NCI-H1105 (cell line): ENCODE data around the gene AOPEP.
"Not testable (repeated sequence)": the region's sequence is repeated elsewhere in the genome, so short reads cannot be mapped to it uniquely, and the experiment has no call there.

Experiments
- DNase-seq: peaks from one replicate; lab custom pipeline; 2025; lab: John Stamatoyannopoulos, UW

AOPEP gene

GRCh38 chr9:94934816-94935328, 208.4 kb downstream of the AOPEP start:
- no peak for DNase-seq

- DNase-seq, result no peak
Observed at GRCh38 chr9:94935396-94935795, 208.9 kb downstream of the AOPEP start.

DNA sequence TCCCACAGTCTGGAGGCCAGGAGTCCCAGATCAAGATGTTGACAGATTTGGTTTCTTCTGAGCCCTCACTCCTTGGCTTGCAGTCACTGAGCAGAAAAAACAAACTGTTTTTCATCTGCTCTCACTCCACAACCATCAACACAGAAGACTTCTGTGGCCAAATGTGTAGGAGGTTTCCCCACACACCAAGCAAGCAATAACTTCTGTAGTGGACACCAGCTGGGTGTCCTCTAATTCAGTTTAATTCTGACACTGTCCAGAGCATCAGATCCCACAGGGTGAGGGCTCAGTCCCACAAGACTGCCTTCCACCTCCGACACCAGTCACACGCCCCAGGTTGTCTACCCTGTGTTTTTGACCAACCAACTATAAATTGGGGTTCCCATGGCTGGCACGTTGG, 209.9 kb downstream of the AOPEP start:
- DNase-seq, result no peak

DNA sequence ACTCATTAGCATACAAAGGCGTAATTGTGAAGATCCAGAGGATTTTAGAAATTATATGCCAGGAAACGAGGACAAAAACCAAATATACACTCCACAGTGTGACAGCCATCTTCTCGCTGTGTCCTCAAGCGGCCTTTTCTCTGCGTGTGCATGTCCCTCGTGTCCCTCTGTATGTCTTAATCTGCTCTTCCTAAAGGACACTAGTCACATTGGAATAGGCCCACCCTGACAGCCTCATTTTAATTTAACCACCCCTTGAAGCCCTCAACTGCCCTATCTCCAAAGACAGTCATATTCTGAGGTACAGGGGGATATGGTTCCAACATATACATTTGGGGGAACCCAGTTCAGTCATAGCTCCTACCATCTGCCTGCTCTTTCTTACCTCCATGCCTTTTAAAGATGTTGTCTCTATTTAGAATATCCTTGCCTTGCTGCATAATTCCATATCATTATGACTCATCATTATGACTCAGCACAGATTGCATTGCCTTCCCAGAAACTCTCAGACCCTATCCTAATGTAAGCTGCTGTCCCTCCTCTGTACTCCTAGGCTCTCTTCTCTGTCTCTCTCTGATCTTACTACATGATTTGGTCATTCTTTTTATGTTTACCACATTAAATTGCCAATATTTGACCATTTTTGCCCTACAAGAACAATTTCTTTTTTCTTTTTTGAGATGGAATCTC, 210.9 kb downstream of the AOPEP start:
- no peak for DNase-seq

DNA sequence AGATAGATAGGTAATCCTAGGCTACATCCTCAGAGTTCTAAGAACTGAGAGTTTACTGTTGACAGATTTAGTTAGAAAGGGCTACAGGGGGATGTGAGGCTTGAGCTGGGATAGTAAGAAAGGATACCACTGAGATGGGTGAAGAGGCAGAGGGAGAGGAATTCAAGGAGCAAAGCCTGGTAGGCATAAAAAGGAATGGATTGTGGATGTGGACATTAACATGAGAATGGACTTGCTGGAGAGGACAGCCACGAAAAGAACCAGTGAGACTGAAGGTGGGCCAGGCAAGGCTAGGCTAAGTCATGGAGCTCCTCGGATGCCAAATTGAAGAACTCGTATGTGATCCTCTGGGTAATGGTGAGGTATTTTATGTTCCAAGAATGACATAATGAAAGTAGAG, 211.9 kb downstream of the AOPEP start:
- DNase-seq, result no peak

DNA sequence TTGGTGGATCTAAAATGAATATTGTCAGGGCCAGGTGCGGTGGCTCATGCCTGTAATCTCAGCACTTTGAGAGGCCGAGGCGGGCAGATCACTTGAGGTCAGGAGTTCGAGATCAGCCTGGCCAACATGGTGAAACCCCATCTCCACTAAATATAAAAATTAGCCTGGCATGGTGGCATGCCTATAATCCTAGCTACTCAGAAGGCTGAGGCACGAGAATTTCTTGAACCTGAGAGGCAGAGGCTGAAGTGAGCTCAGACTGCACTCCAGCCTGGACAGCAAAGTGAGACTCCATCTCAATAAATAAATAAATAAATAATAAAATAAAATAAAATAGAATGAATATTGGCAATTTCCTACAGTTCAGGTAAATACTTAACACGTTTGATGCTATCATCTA, 213.8 kb downstream of the AOPEP start:
- DNase-seq, result not testable (repeated sequence)

- no peak for DNase-seq
Observed at GRCh38 chr9:94941211-94941875, 214.8 kb downstream of the AOPEP start.

- DNase-seq, result no peak
Observed at GRCh38 chr9:94944626-94945025, 218.1 kb downstream of the AOPEP start.

DNA sequence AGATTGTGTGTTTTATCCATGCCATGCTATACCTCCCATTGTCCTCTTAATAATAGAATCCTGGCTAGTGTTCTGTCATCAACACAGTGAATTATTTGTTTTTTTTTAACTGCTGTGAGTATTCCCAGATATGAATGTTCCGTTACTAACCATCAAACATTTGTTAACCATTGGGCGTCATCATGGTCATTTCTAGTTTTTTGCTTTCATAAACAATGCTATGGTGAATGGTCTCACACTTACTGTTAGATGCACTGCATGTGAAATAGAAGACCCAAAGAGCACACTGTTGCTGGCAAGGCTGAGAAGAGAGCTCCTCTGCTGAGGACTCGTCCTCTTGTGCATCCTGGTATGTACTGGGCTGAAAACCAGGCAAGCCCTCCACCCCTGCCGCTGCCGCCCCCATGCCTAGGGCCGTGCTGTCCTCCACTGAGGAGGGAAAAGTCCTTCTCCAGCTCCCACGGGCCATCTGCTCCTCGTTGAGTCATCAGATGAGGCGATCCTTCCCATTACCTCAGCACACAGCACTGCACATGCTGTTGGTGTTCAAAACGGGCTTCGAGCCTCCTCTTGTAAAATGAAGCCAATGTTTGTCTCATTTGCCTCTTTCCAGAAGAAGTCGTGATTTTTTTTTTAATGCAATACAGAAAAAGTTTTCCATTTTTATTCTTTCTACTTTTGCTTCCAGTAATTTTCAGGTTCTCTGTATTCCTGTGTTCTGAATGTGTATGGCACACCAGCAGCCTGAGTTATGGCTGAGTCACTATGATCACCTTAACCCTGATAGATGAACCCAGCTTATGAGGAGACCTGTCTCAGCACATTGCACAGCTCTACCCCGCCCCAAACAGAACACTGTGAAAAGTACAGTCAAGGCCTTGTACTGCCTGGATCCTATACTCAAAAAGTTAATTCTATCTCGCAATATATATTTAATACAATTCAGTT, 219.0 kb downstream of the AOPEP start:
- no peak for DNase-seq

DNA sequence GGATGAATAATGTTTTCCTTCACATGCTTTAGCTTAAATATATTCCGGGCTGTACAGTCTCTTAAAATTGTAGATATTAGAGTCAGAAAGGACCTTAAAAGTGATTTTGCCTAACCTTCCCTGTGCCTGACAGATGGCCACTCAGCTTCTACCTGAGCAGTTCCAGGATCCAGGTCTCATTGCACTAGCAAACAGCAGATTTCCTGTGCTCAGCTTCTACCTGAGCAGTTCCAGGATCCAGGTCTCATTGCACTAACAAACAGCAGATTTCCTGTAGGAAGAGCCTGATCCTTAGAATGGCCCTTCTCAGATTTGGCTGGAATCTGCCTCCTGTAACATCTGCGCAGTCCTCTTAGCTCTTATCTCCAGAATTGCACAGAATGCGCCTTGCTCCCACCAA, 219.8 kb downstream of the AOPEP start:
- DNase-seq, result no peak

- no peak for DNase-seq
Observed at GRCh38 chr9:94948567-94949235, 222.2 kb downstream of the AOPEP start.

DNA sequence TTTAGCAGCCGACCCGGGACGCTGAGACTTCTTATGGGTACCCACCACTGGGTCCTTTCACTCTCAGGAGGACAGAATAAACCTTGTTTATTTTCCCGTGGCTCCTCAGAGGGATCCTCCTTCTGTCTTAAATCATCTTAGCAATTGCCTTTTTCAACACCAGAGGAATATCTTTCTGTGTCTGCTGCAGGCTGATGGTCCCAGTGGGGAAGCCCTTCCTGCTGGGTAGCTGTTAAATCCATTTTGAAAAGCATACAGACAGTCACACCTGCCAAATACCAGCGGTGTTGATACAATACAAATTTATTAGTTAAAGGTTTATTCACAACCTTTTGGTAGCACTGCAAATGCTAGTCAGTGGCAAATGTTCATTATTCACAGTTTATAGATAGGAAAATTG, 222.9 kb downstream of the AOPEP start:
- no peak for DNase-seq

GRCh38 chr9:94950040-94950578, 223.6 kb downstream of the AOPEP start:
- DNase-seq, result no peak

DNA sequence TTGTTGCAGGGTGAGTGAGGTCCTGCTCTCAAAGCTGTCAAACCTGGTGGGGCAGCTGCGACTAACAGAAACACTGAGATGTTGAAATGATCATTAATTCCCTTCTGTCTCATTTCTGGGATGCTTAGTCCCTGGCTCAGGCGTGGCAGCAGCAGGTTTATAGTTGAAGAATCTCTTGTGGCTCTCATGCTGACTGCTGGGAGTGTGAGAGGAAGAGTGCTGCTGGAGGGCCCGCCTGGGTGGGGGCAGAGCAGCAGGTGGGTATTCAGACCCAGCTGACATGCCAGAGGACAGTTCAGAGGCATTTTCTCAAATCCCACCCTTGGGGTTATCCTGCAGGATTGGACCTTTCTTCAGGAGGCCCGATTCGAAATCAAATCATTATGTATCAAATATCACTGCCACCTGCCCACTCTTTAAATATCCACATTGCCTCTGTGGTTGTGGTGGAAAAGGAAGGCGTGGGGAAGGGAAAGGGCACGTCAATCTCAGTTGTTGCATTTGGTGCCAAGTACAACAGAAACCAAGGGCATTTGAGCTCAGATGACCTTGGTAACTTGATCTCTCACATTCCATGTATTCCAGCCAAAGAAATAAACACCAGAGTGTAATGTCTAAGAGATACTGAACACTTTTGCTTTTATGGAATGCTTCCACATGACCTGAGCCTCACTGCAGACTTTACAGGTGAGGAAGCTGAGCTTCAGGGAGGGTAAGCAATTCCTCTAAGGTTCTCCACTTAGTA, 224.3 kb downstream of the AOPEP start:
- no peak for DNase-seq

DNA sequence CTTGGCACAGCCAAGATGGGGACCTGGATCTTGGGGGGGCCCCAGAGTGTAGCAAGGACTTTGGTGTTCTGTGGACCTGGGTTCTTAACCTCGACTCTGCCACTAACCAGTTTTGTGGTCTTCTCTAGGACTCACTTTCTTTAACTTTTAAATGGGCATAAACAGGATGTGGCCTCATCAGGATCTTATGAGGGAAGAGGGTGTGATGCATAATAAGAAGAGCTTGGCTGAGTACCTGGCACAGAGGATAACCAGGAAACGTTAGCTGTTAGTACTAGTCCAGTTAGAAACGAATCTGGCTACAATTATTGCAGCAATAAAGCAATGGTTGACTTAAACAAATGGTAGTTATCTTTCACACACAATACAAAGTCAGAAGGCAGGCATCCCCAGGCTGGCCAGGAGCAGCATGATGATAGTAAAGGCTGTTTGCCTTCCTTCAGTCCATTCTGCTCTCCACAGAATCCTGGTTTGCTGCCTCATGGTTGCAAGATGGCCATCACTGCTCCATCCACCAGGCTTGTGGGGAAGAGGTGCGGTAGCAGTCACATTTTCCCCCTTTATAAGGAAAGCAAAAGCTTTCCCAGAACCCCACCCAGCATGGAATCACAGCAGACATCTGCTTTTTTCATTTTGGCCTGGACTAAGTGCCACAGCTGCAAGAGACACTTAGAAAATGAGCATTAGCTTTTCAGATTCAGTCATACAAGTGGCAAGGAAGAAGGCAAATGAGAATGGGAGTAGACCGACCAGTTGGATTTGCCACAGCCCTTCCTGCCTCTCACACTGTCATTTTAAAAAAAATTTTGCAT, 225.0 kb downstream of the AOPEP start:
- DNase-seq, result no peak

DNA sequence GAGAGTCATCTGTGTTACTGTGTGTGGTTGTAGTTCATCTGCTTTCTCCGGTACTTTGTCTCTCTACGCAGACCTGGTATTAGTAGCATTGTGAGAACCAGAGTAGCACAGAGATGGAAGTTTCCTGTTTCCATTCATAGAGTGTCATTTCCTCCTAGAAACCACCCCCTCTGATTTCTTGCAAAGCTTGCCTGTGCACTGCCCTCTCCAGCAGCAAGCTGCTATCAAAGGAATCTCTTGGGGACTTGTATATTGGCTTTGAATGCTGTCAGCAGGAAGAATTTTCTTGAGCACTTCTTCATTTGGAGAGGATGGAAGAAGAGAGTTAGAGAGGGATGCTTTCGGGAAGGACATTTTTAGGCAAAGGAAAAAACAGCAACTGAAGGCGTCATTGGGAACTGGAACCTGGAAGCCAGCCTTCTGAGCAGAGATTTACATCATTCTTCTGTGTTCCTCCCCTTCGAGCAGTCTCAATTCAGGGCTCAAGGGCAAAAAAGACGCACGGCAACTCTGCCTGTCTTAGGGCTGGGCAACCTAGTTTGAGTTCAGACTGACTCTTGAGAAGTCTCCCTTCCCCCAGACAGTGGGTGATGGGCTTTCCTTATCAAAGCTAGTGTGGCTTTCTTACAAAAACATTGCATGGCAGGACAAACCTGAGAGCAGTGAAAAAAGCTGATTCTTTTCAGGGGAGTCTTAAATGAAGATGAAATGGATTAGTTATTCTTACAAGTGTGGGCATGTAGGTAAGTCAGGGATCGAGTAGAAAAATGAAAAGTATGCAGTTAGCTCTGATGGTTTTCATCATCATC, 226.3 kb downstream of the AOPEP start:
- no peak for DNase-seq

DNA sequence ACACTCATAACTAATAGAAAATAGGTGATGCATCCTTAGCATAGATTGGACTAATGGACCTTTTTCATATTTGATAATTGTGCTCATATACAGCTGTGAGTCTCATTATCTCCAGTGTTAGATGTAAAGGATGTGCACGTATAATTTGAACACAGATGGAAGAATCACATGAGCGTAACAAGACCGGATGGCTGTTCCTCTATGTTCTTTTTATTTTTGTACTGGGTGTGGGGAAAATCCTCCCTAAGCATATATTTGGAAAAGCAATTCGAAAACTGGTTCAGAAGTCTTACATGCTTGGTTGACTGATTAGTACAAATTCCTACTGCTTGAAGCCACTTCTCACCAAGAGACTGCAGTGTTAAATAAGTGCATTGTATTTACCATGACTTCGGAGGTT, 230.2 kb downstream of the AOPEP start:
- no peak for DNase-seq

DNA sequence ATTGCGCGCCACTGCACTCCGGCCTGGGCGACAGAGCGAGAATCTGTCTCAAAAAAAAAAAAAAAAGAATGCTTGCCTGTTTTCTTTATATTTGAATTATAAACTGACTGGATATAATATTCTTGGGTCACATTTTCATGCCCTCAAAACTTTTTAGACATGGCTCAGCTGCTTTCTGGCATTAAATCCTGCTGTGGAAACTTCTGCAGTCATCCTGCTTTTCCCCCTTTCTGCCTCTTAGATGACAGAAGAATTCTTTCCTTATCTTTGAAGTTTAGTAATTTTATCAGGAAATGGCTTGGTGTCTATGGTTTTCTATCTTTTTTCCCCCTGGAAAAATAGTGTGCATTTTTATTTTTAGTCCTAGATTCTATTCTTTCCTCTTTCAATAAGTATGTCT, 234.5 kb downstream of the AOPEP start:
- DNase-seq, result no peak

DNA sequence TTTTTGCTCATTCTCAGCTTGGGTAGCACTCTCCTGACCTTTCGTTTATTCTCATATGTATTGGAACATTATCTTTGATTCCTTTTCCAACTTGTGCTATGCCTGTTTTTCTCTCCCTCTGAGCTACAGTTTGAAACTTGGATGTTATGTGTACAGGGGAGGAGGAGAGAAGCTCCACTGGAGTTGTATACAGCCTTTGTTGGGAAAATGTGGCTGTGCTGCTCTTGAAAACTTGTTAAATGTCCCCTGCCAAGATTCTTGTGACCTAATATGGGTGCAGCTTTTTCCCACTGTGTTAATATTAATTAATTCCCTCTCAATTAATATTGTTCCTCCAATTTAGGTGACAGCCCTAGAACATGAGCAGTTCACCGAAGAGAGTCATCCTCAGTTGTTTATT, 235.4 kb downstream of the AOPEP start:
- no peak for DNase-seq
